H9 (cell line): ENCODE measurements around the gene NCF2. TPM values are rescaled to one million over a fixed set of nuclear protein-coding genes. Genes with fewer than 3 reads are reported as not detected.

Experiments used
- DNase-seq: peaks from one replicate; pipeline ENCODE4 v3.0.0-alpha.2; 2017
- H2AFZ ChIP-seq: one replicate; pipeline ENCODE4 v1.6.1; 2013; ENCODE audit warnings: mild to moderate bottlenecking, low read length, control low read depth, moderate library complexity
- H2AK5ac ChIP-seq: 2 replicates; pipeline ENCODE4 v1.6.1; 2013; ENCODE audit warnings: low read length, control low read depth, mixed read lengths; ENCODE audit not compliant: insufficient read length
- H2BK120ac ChIP-seq: one replicate; pipeline ENCODE4 v1.6.1; 2013; ENCODE audit warnings: low read depth, mild to moderate bottlenecking, low read length, control low read depth, inconsistent platforms; ENCODE audit not compliant: poor library complexity, severe bottlenecking
- H2BK12ac ChIP-seq: 2 replicates; pipeline ENCODE4 v1.6.1; 2013; ENCODE audit warnings: low read length, control low read depth, mixed read lengths, low read depth; ENCODE audit not compliant: insufficient read length
- H2BK15ac ChIP-seq: 2 replicates; pipeline ENCODE4 v1.6.1; 2013; ENCODE audit warnings: low read depth, low read length, control low read depth
- H2BK20ac ChIP-seq: one replicate; pipeline ENCODE4 v1.6.1; 2013; ENCODE audit warnings: low read depth, mild to moderate bottlenecking, low read length, control low read depth, inconsistent platforms; ENCODE audit not compliant: poor library complexity, severe bottlenecking
- H2BK5ac ChIP-seq: 2 replicates; pipeline ENCODE4 v1.6.1; 2013; ENCODE audit warnings: low read length, control low read depth, mixed read lengths; ENCODE audit not compliant: insufficient read length
- H3K14ac ChIP-seq: 2 replicates; pipeline ENCODE4 v1.6.1; 2013; ENCODE audit warnings: low read length, control low read depth; ENCODE audit not compliant: insufficient read depth
- H3K18ac ChIP-seq: 2 replicates; pipeline ENCODE4 v1.6.1; 2013; ENCODE audit warnings: low read depth, mild to moderate bottlenecking, mixed read lengths, low read length, control low read depth; ENCODE audit not compliant: insufficient read length
- H3K23ac ChIP-seq: 2 replicates; pipeline ENCODE4 v1.6.1; 2013; ENCODE audit warnings: low read length, control low read depth, mixed read lengths, low read depth; ENCODE audit not compliant: insufficient read length
- H3K23me2 ChIP-seq: 2 replicates; pipeline ENCODE4 v1.6.1; 2013; ENCODE audit warnings: low read depth, mild to moderate bottlenecking, mixed read lengths, low read length, control low read depth; ENCODE audit not compliant: insufficient read length, poor library complexity, severe bottlenecking
- H3K27ac ChIP-seq: 2 replicates; pipeline ENCODE4 v1.5.1; 2013; ENCODE audit warnings: low read length, control low read depth, mixed read lengths, low read depth; ENCODE audit not compliant: insufficient read length
- H3K27me3 ChIP-seq: 2 replicates; pipeline ENCODE4 v1.6.1; 2013; ENCODE audit warnings: low read length, control low read depth, inconsistent platforms; ENCODE audit not compliant: insufficient read depth
- H3K4ac ChIP-seq: 2 replicates; pipeline ENCODE4 v1.6.1; 2013; ENCODE audit warnings: low read depth, mild to moderate bottlenecking, control low read depth, inconsistent platforms, low read length, moderate library complexity
- H3K4me1 ChIP-seq: 2 replicates; pipeline ENCODE4 v1.6.1; 2013; ENCODE audit warnings: low read length, control low read depth, inconsistent platforms; ENCODE audit not compliant: insufficient read depth
- H3K4me2 ChIP-seq: 2 replicates; pipeline ENCODE4 v1.6.1; 2013; ENCODE audit warnings: low read length, control low read depth, mixed read lengths; ENCODE audit not compliant: insufficient read length, insufficient read depth
- H3K56ac ChIP-seq: 2 replicates; pipeline ENCODE4 v1.6.1; 2013; ENCODE audit warnings: low read depth, mild to moderate bottlenecking, mixed read lengths, low read length, control low read depth; ENCODE audit not compliant: insufficient read length
- H3K79me1 ChIP-seq: 2 replicates; pipeline ENCODE4 v1.6.1; 2013; ENCODE audit warnings: low read depth, mild to moderate bottlenecking, moderate library complexity, low read length, control low read depth, inconsistent platforms; ENCODE audit not compliant: insufficient read depth, poor library complexity, severe bottlenecking
- H3K79me2 ChIP-seq: 2 replicates; pipeline ENCODE4 v1.6.1; 2013; ENCODE audit warnings: low read length, control low read depth, inconsistent platforms; ENCODE audit not compliant: insufficient read depth
- H3K9ac ChIP-seq: 2 replicates; pipeline ENCODE4 v1.6.1; 2013; ENCODE audit warnings: low read length, control low read depth, mixed read lengths; ENCODE audit not compliant: insufficient read length; ENCODE audit errors: extremely low read depth
- H3K9me3 ChIP-seq: one replicate; pipeline ENCODE4 v1.6.1; 2013; ENCODE audit warnings: low read depth, low read length, inconsistent platforms; ENCODE audit not compliant: control insufficient read depth
- H3T11ph ChIP-seq: one replicate; pipeline ENCODE4 v1.6.1; 2013; ENCODE audit warnings: mild to moderate bottlenecking, low read length, control low read depth, inconsistent platforms
- H4K20me1 ChIP-seq: one replicate; pipeline ENCODE4 v1.6.1; 2013; ENCODE audit not compliant: control insufficient read depth, insufficient read length, insufficient read depth
- H4K5ac ChIP-seq: 2 replicates; pipeline ENCODE4 v1.6.1; 2013; ENCODE audit warnings: low read depth, mild to moderate bottlenecking, mixed read lengths, low read length, control low read depth; ENCODE audit not compliant: insufficient read length
- H4K8ac ChIP-seq: replicated peaks from 2 replicates; pipeline ENCODE4 v1.6.1; 2013; ENCODE audit warnings: low read length, control low read depth, mixed read lengths, low read depth; ENCODE audit not compliant: insufficient read length
- H4K91ac ChIP-seq: 2 replicates; pipeline ENCODE4 v1.6.1; 2013; ENCODE audit warnings: low read depth, mild to moderate bottlenecking, moderate library complexity, mixed read lengths, low read length, control low read depth; ENCODE audit not compliant: insufficient read length
- H3K27ac Mint-ChIP-seq, 3 experiments: 2 replicates in 2 of 3; 3 replicates in 1 of 3; pipeline ENCODE4 v1.8.0; 2020 to 2021; ENCODE audit warnings: mixed read lengths in 3 of 3, mild to moderate bottlenecking in 1 of 3, moderate library complexity in 1 of 3
- H3K27me3 Mint-ChIP-seq: 2 replicates; pipeline ENCODE4 v1.8.0; 2021; ENCODE audit warnings: low read depth, mild to moderate bottlenecking, moderate library complexity, mixed read lengths
- H3K36me3 Mint-ChIP-seq, 3 experiments: 2 replicates in 2 of 3; 3 replicates in 1 of 3; pipeline ENCODE4 v1.8.0; 2020 to 2021; ENCODE audit warnings: low read depth in 3 of 3, mixed read lengths in 3 of 3; ENCODE audit not compliant: insufficient read depth in 1 of 3
- H3K4me1 Mint-ChIP-seq, 2 experiments: 2 replicates each; pipeline ENCODE4 v1.8.0; 2020; ENCODE audit warnings: mixed read lengths in 2 of 2
- H3K4me3 Mint-ChIP-seq, 2 experiments: 2 replicates in 1 of 2; 3 replicates in 1 of 2; pipeline ENCODE4 v1.8.0; 2020 to 2021; ENCODE audit warnings: mild to moderate bottlenecking in 2 of 2, mixed read lengths in 2 of 2, moderate library complexity in 1 of 2
- H3K9me3 Mint-ChIP-seq, 2 experiments: 2 replicates in 1 of 2; 3 replicates in 1 of 2; pipeline ENCODE4 v1.8.0; 2020; ENCODE audit warnings: mild to moderate bottlenecking in 2 of 2, mixed read lengths in 2 of 2, moderate library complexity in 1 of 2
- WGBS: extraction: QIAGEN DNeasy Blood & Tissue Kit; methylation state at CpG from one replicate; pipeline ENCODE4 v1.1.7; 2013; ENCODE audit warnings: missing lambda C conversion rate, low lambda C conversion rate, mixed read lengths; ENCODE audit not compliant: insufficient read length; ENCODE audit errors: extremely low coverage; 5-methylcytosine and 5-hydroxymethylcytosine counted together
- total RNA-seq: library from RNA; stranded (reverse); gene quantifications from 2 replicates; pipeline ENCODE4 v1.2.1, GENCODE V29; 2021
- TF ChIP-seq, protein P1 (sequence below): fragments of 200-600 bp; sonication (generic); conservative IDR thresholded peaks from 3 replicates; pipeline ENCODE4 v1.8.0; 2021; ENCODE audit warnings: antibody characterized with exemption, mild to moderate bottlenecking

The NCF2 gene
- total RNA-seq, 1 experiment from 2014 or later = not detected

DNA sequence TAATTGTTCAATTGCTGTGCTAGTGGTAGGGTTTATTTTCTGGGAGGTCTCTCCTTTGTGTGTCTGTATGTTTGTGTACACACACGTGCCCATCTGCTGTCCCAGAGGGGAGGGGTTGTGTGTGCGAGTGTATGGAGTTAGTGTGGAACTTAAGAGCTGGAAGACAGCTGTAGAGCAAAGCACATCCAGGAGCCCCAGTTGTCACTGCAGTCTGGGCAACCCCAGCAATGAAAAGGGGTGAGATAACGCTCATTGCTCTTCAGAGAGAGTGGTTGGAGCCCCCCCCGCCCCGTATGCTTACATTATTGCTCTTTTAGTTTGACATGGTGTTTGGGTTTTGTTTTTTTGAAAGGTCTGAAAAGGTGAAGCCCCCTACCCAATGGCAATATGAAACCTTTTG, 36.9 kb downstream of the NCF2 start:
- Histone ChIP-seq H3K18ac (no peak overlapping the region), H2BK12ac (no peak overlapping the region), H3K9me3 (no peaks in the 10 kb centered on the region), H2BK5ac (no peak overlapping the region), H3K14ac (no peak overlapping the region), H3K27me3 (no peaks in the 10 kb centered on the region), H3K79me1 (no peaks in the 10 kb centered on the region), H2BK20ac (no peak overlapping the region), H4K20me1 (no peaks in the 10 kb centered on the region), H2BK15ac (no peak overlapping the region), H2BK120ac (no peak overlapping the region), H3K23ac (no peak overlapping the region), H4K91ac (no peak overlapping the region), H3K56ac (no peak overlapping the region), H3K4me2 (no peak overlapping the region), H4K5ac (no peak overlapping the region), H3K27ac (no peak overlapping the region), H3K23me2 (no peaks in the 10 kb centered on the region), H2AK5ac (no peak overlapping the region), H3K4me1 (no peaks in the 10 kb centered on the region), H2AFZ (no peak overlapping the region), H3T11ph (no peak overlapping the region), H3K4ac (no peak overlapping the region), H3K9ac (no peak overlapping the region), H4K8ac (no peak overlapping the region), H3K79me2 (no peaks in the 10 kb centered on the region)
- H3K4me3 Mint-ChIP-seq = no peak overlapping the region; a peak in 1 of 5 replicates
- H3K36me3 Mint-ChIP-seq = peaks cover 24 to 77% (median 52%) of the 10 kb centered on the region in 3 experiments; a peak in 6 of 7 replicates
- H3K4me1 Mint-ChIP-seq = peaks cover 8 to 12% of the 10 kb centered on the region in 2 experiments; a peak in 3 of 4 replicates
- peak overlapping the region in 1 of 3 experiments; percentile 93; a peak in 3 of 7 replicates for H3K27ac Mint-ChIP-seq
- no peaks in the 10 kb centered on the region for H3K9me3 Mint-ChIP-seq
- no CpG with 5 or more reads among the region's 5 CpGs for WGBS
- TF ChIP-seq, protein P1, sequence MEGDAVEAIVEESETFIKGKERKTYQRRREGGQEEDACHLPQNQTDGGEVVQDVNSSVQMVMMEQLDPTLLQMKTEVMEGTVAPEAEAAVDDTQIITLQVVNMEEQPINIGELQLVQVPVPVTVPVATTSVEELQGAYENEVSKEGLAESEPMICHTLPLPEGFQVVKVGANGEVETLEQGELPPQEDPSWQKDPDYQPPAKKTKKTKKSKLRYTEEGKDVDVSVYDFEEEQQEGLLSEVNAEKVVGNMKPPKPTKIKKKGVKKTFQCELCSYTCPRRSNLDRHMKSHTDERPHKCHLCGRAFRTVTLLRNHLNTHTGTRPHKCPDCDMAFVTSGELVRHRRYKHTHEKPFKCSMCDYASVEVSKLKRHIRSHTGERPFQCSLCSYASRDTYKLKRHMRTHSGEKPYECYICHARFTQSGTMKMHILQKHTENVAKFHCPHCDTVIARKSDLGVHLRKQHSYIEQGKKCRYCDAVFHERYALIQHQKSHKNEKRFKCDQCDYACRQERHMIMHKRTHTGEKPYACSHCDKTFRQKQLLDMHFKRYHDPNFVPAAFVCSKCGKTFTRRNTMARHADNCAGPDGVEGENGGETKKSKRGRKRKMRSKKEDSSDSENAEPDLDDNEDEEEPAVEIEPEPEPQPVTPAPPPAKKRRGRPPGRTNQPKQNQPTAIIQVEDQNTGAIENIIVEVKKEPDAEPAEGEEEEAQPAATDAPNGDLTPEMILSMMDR = no peak
- no peak for DNase-seq
- H3K27me3 Mint-ChIP-seq = no peaks in the 10 kb centered on the region
